Stomach smooth muscle (tissue), 2 donors: ENCODE measurements around the gene ADGRL3.

Source experiments
- H3K27ac ChIP-seq: one replicate; pipeline ENCODE4 v1.7.0; 2013; ENCODE audit warnings: mild to moderate bottlenecking, low read length, inconsistent platforms
- H3K27me3 ChIP-seq, 2 donors: one replicate each; pipeline ENCODE4 v1.7.0; 2013; ENCODE audit warnings: low read length in 2 of 2; ENCODE audit not compliant: insufficient read depth in 2 of 2, control insufficient read depth in 1 of 2
- H3K36me3 ChIP-seq, 2 donors: one replicate each; pipeline ENCODE4 v1.7.0; 2013; ENCODE audit warnings: low read length in 2 of 2; ENCODE audit not compliant: control insufficient read depth in 2 of 2, insufficient read depth in 2 of 2
- H3K4me1 ChIP-seq: one replicate; pipeline ENCODE4 v1.7.0; 2013; ENCODE audit warnings: low read length; ENCODE audit not compliant: control insufficient read depth, insufficient read depth
- H3K4me3 ChIP-seq, 2 donors: one replicate each; pipeline ENCODE4 v1.7.0; 2013; ENCODE audit warnings: low read length in 2 of 2
- H3K9ac ChIP-seq, 2 donors: one replicate each; pipeline ENCODE4 v1.7.0; 2013; ENCODE audit warnings: low read length in 2 of 2, mild to moderate bottlenecking in 1 of 2
- H3K9me3 ChIP-seq, 2 donors: one replicate each; pipeline ENCODE4 v1.7.0; 2013; ENCODE audit warnings: low read length in 2 of 2; ENCODE audit not compliant: control insufficient read depth in 2 of 2
- donor health status: healthy.
- donor health status: Pancreatic carcinoma.

Gene ADGRL3

DNA sequence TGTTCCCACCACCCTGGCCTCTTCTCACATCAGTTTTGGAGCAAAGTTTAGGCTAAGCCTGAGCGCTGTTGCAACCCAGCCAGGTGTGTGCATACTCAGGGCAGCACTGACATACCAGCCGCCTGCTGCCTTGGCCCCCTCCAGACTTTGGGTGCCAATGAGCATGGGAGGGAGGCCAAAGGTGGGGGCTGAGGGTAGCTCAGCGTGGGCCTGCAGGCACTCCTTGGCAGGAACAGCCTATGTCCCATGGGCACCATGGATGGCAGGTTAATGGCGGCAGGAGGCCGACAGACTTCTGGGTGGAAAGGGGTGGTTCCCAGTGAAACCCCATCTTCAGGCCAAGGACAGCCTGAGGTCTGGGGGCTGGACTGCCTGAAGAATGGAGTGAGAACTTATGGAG lies 462.2 kb downstream of the ADGRL3 start:
- H3K27ac ChIP-seq = no peak overlapping the region
- H3K4me3 ChIP-seq = no peak overlapping the region
- no peaks in the 10 kb centered on the region for H3K27me3 ChIP-seq
- H3K9me3 ChIP-seq = no peaks in the 10 kb centered on the region
- H3K9ac ChIP-seq = no peak overlapping the region
- no peaks in the 10 kb centered on the region for H3K4me1 ChIP-seq
- no peaks in the 10 kb centered on the region for H3K36me3 ChIP-seq

DNA sequence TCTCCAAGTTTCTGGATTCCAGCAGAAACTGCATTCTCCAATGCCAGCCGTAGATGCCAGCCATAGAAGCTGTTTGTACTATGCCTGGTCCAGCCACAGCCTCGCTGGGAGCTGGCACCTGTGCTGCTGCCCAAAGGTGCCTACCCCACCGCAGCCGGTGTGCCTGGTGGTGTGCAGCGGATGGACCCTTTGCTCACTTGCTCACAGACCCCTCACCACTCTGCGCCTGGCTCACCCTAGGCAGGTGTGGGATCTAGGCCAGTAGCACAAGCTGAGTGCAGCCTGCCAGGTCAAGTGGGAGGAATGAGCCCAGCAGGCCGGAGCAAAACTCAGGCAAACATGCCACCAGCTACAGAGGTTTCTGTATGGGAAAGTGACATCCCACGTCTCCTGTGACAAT lies 463.2 kb downstream of the ADGRL3 start:
- Histone ChIP-seq H3K36me3 (no peaks in the 10 kb centered on the region), H3K27ac (no peak overlapping the region), H3K9ac (no peak overlapping the region), H3K4me1 (no peaks in the 10 kb centered on the region), H3K27me3 (no peaks in the 10 kb centered on the region), H3K9me3 (no peaks in the 10 kb centered on the region), H3K4me3 (no peak overlapping the region)

DNA sequence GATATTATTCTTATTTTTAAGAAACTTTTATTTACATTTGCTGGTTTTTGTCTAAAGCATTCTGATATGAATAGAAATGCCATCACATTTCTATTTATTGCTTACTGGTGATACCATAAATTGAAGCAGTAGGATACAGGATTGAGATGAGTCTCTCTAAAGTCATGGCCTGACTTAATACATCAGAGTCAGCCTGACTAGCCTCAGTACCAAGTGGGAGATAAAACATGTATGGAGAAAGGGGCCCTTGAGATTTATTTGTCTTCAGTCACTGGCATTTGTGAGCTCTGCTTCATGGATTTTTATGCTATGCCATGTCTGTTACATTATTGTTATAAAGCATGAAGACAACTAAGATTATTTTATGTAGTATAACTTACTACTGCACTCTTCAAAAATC lies 465.5 kb downstream of the ADGRL3 start:
- Histone ChIP-seq H3K27me3 (no peaks in the 10 kb centered on the region), H3K4me3 (no peak overlapping the region), H3K27ac (no peak overlapping the region), H3K36me3 (no peaks in the 10 kb centered on the region), H3K9ac (no peak overlapping the region), H3K4me1 (no peaks in the 10 kb centered on the region), H3K9me3 (peaks cover 0 to 3% of the 10 kb centered on the region in 2 donors)

GRCh38 chr4:61666244-61666643 lies 466.1 kb downstream of the ADGRL3 start:
- no peak overlapping the region for H3K27ac ChIP-seq
- no peak overlapping the region for H3K4me3 ChIP-seq
- H3K27me3 ChIP-seq = no peaks in the 10 kb centered on the region
- no peaks in the 10 kb centered on the region for H3K4me1 ChIP-seq
- no peak overlapping the region for H3K9ac ChIP-seq
- no peaks in the 10 kb centered on the region for H3K36me3 ChIP-seq
- H3K9me3 ChIP-seq = peaks cover 0 to 6% of the 10 kb centered on the region in 2 donors

GRCh38 chr4:61671599-61671998 lies 471.5 kb downstream of the ADGRL3 start:
- peaks cover 0 to 6% of the 10 kb centered on the region in 2 donors for H3K9me3 ChIP-seq
- no peaks in the 10 kb centered on the region for H3K4me1 ChIP-seq
- no peak overlapping the region for H3K9ac ChIP-seq
- H3K27me3 ChIP-seq = no peaks in the 10 kb centered on the region
- H3K36me3 ChIP-seq = no peaks in the 10 kb centered on the region
- no peak overlapping the region for H3K4me3 ChIP-seq
- H3K27ac ChIP-seq = no peak overlapping the region

GRCh38 chr4:61675464-61675863 lies 475.3 kb downstream of the ADGRL3 start:
- no peak overlapping the region for H3K9ac ChIP-seq
- H3K27ac ChIP-seq = no peak overlapping the region
- H3K4me3 ChIP-seq = no peak overlapping the region
- H3K36me3 ChIP-seq = no peaks in the 10 kb centered on the region
- H3K4me1 ChIP-seq = no peaks in the 10 kb centered on the region
- H3K27me3 ChIP-seq = no peaks in the 10 kb centered on the region
- peaks cover 0 to 4% of the 10 kb centered on the region in 2 donors for H3K9me3 ChIP-seq

DNA sequence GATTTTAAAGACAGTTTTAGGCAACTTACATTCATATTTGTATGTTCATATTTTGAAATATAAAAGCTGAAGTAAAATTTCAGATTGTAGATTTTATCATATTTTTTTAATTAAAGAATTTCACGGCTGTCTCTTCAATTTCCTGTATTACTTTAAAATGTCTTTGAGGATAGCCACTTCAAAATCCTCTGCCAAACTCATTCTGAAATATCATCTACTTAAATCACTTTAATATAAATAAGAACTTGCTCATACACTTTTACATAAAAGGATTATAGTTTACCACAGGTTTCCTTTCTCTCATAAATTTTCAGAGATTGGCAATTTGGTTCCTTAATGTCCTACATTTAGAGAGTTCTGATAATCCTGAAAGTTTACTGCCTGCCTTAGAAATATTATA lies 478.2 kb downstream of the ADGRL3 start:
- no peaks in the 10 kb centered on the region for H3K4me1 ChIP-seq
- no peak overlapping the region for H3K9ac ChIP-seq
- H3K27ac ChIP-seq = no peak overlapping the region
- H3K4me3 ChIP-seq = no peak overlapping the region
- no peaks in the 10 kb centered on the region for H3K27me3 ChIP-seq
- no peaks in the 10 kb centered on the region for H3K36me3 ChIP-seq
- H3K9me3 ChIP-seq = no peaks in the 10 kb centered on the region

DNA sequence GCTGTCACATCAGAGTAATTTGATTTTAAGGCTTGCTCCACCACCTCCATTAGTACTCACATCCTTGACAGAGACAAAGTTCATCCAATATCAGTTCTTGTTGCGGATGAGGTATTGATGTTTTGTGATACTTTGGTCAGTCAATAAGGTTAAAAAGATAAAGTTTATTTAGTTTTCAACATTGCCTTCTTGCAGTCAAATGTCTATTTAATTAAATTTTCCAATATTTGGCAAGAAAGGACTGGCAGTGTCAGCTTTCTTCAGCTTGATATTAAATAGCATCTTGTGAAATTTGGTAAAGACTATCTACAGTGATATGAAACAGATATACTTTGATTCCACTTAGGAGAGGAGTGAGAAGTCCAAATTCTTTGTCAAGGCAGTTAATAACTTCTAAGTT lies 493.4 kb downstream of the ADGRL3 start:
- Histone ChIP-seq H3K9me3 (no peaks in the 10 kb centered on the region), H3K9ac (no peak overlapping the region), H3K27ac (no peak overlapping the region), H3K27me3 (no peaks in the 10 kb centered on the region), H3K4me3 (no peak overlapping the region), H3K4me1 (no peaks in the 10 kb centered on the region), H3K36me3 (no peaks in the 10 kb centered on the region)

DNA sequence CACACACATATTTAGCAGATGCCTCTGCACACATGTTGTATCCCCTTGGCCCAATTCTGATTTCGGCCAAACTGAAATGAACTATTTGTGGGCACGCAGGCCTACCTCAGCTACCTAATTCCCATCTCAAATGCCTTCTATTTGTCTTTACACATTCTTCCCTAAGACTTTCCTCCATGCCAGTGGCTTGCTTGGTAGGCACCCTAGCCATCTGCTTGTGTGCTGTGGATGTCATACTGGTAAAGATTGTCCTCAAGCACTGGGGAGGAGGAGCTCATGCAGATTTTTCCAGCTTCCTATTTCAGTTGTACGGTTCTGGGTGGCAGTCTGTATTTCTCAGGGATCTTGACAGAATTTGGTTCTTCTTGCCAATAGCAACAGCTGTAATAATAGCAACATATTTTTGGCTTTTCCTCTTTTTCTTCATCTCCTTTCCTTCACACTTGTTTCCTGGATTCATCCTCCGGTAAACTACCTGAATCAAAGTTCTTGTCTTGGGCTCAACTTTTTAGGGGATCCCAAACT lies 514.3 kb downstream of the ADGRL3 start:
- H3K36me3 ChIP-seq = no peaks in the 10 kb centered on the region
- H3K9ac ChIP-seq = no peak overlapping the region
- no peak overlapping the region for H3K4me3 ChIP-seq
- no peaks in the 10 kb centered on the region for H3K9me3 ChIP-seq
- H3K27ac ChIP-seq = no peak overlapping the region
- H3K27me3 ChIP-seq = no peaks in the 10 kb centered on the region
- H3K4me1 ChIP-seq = no peaks in the 10 kb centered on the region

DNA sequence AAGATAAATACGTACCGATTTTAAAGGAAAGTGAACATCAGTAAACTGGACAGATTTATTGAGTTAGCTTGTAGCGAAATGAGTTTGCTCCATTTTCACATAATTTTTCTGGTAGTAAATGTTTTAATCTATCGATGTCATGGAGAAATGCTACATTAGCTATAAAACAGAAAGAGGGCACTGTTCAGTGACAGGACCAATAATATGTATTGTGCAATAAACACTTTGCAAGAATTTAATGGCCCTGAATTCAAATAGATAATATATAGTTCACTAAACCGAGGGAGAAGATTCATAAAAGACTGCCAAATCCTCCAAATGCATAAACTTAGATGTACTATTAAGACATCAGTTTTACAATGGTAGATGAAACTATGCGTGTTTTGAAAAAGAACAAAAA lies 516.3 kb downstream of the ADGRL3 start:
- H3K9ac ChIP-seq = no peak overlapping the region
- H3K4me3 ChIP-seq = no peak overlapping the region
- H3K27me3 ChIP-seq = no peaks in the 10 kb centered on the region
- no peaks in the 10 kb centered on the region for H3K36me3 ChIP-seq
- H3K4me1 ChIP-seq = no peaks in the 10 kb centered on the region
- no peaks in the 10 kb centered on the region for H3K9me3 ChIP-seq
- H3K27ac ChIP-seq = no peak overlapping the region

- H3K9ac ChIP-seq = no peak overlapping the region
- H3K9me3 ChIP-seq = no peaks in the 10 kb centered on the region
- H3K36me3 ChIP-seq = no peaks in the 10 kb centered on the region
- no peak overlapping the region for H3K4me3 ChIP-seq
- H3K4me1 ChIP-seq = no peaks in the 10 kb centered on the region
- H3K27me3 ChIP-seq = no peaks in the 10 kb centered on the region
- H3K27ac ChIP-seq = no peak overlapping the region
These were observed 523.4 kb downstream of the ADGRL3 start for GRCh38 chr4:61723492-61723891.
